BLaER1 (cell line): Measurements from ENCODE around the gene PTGES2.

Source experiments
- H3K27ac ChIP-seq: shearing (Covaris generic); formaldehyde crosslinking; 2 replicates; pipeline ENCODE4 v1.8.1; 2022
- H3K27me3 ChIP-seq: shearing (Covaris generic); formaldehyde crosslinking; 2 replicates; pipeline ENCODE4 v1.8.1; 2022
- H3K36me3 ChIP-seq: shearing (Covaris generic); formaldehyde crosslinking; 2 replicates; pipeline ENCODE4 v1.8.1; 2022
- H3K4me1 ChIP-seq: shearing (Covaris generic); formaldehyde crosslinking; 2 replicates; pipeline ENCODE4 v1.8.1; 2022
- H3K4me2 ChIP-seq: shearing (Covaris generic); formaldehyde crosslinking; 2 replicates; pipeline ENCODE4 v1.8.1; 2022
- H3K4me3 ChIP-seq: shearing (Covaris generic); formaldehyde crosslinking; 2 replicates; pipeline ENCODE4 v1.8.1; 2022
- H3K9ac ChIP-seq: shearing (Covaris generic); formaldehyde crosslinking; 2 replicates; pipeline ENCODE4 v1.8.1; 2022
- H3K9me3 ChIP-seq: shearing (Covaris generic); formaldehyde crosslinking; 2 replicates; pipeline ENCODE4 v1.8.1; 2022
- H4K20me1 ChIP-seq: shearing (Covaris generic); formaldehyde crosslinking; 2 replicates; pipeline ENCODE4 v1.8.1; 2022
- Cebpa-rat ChIP-seq: shearing (Covaris generic); IDR thresholded peaks from 2 replicates; pipeline ENCODE4 v1.8.1; 2022

PTGES2 gene

GRCh38 chr9:128092199-128092977 lies 35.1 kb downstream of the PTGES2 start:
- Histone ChIP-seq H3K27ac (peak overlapping the region; percentile 74), H3K9ac (peak overlapping the region; percentile 67), H3K27me3 (no peaks in the 10 kb centered on the region), H3K4me2 (peak overlapping the region; percentile 94), H4K20me1 (peaks cover 95% of the 10 kb centered on the region), H3K4me3 (peak overlapping the region; percentile 37; the same call in 1 of the 2 replicates), H3K36me3 (peaks cover 17% of the 10 kb centered on the region; the same call in 1 of the 2 replicates), H3K9me3 (no peaks in the 10 kb centered on the region), H3K4me1 (peaks cover 93% of the 10 kb centered on the region)
- TF ChIP-seq Cebpa-rat = no peak

DNA sequence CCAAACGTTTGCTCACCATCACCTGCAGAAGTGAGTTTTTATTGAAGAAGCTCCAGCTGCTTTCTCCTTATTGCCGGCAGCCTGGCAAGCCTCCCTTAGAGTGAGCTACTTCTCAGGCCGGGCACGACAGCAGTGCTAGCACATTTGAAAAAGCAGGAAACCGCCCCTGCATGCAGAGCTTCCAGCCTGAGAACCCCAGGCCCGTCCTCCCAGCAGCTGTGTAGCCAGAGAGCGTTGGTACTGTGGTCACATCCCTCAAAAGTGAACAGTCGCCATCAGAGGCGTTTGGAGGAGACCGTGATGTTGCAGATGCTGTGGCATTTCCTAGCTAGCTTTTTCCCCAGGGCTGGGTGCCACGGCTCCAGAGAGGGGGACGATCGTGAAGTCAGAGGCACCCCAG lies 36.0 kb downstream of the PTGES2 start:
- H3K27ac ChIP-seq = peak overlapping the region; percentile 74
- no peak for TF ChIP-seq Cebpa-rat
- no peaks in the 10 kb centered on the region for H3K27me3 ChIP-seq
- H3K4me1 ChIP-seq = peaks cover 89% of the 10 kb centered on the region
- peak overlapping the region; percentile 37; the same call in 1 of the 2 replicates for H3K4me3 ChIP-seq
- peaks cover 95% of the 10 kb centered on the region for H4K20me1 ChIP-seq
- peaks cover 14% of the 10 kb centered on the region for H3K36me3 ChIP-seq
- peak overlapping the region; percentile 94 for H3K4me2 ChIP-seq
- H3K9me3 ChIP-seq = no peaks in the 10 kb centered on the region
- peak overlapping the region; percentile 67 for H3K9ac ChIP-seq

- H3K9me3 ChIP-seq = no peaks in the 10 kb centered on the region
- no peak overlapping the region; the same call in 1 of the 2 replicates for H3K27ac ChIP-seq
- H3K9ac ChIP-seq = peak overlapping the region; percentile 67; the same call in 1 of the 2 replicates
- H4K20me1 ChIP-seq = peaks cover 95% of the 10 kb centered on the region
- peaks cover 19% of the 10 kb centered on the region for H3K36me3 ChIP-seq
- H3K27me3 ChIP-seq = no peaks in the 10 kb centered on the region
- TF ChIP-seq Cebpa-rat = no peak
- no peak overlapping the region; the same call in 1 of the 2 replicates for H3K4me3 ChIP-seq
- H3K4me1 ChIP-seq = peaks cover 84% of the 10 kb centered on the region
- H3K4me2 ChIP-seq = peak overlapping the region; percentile 94
Observed at GRCh38 chr9:128091144-128091543, 36.4 kb downstream of the PTGES2 start.

- H3K4me3 ChIP-seq = no peak overlapping the region
- no peak overlapping the region for H3K4me2 ChIP-seq
- no peaks in the 10 kb centered on the region for H3K27me3 ChIP-seq
- H3K9me3 ChIP-seq = no peaks in the 10 kb centered on the region
- H4K20me1 ChIP-seq = peaks cover 99% of the 10 kb centered on the region
- H3K4me1 ChIP-seq = peaks cover 67% of the 10 kb centered on the region
- peaks cover 25% of the 10 kb centered on the region for H3K36me3 ChIP-seq
- H3K9ac ChIP-seq = no peak overlapping the region
- no peak for TF ChIP-seq Cebpa-rat
- H3K27ac ChIP-seq = no peak overlapping the region
Observed at GRCh38 chr9:128089299-128089698, 38.2 kb downstream of the PTGES2 start.

DNA sequence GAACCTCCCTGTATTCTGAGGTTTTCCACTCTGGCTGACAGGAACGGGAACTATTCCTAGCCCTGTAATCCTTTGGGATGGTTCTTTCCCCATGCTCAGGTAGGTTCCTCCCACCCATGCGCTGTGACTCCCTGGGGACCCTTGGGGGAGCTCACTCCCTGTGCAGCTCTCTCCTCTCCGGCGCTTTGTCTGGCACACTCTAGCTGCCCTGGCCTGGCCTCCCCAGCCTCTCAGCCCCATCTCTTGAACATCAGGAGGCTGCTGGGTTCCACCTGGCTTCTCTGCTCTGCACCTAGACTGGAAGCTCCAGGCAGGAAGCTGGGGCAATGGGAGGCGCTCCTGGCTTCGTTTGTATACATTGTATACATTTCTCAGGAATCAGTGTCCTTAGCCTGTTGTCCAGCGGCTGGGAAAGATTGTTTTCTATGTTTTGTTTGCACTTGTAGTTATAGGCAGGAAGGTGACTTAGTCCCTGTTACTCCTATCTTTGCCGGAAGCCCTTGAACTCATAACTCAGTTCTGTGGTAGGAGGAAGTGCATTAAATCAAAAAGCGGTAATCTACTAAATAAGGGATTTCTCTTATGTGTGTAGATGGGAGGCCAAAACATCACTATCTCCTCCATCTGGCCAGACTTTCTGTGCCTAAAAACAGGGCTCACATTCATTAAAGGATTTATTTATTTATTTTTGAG lies 39.1 kb downstream of the PTGES2 start:
- H3K27ac ChIP-seq = 0 out of 2 replicates have a peak overlapping the region, but pooled peaks have one; percentile 10
- TF ChIP-seq Cebpa-rat = no peak
- peak overlapping the region; percentile 20; the same call in 1 of the 2 replicates for H3K9ac ChIP-seq
- no peaks in the 10 kb centered on the region for H3K9me3 ChIP-seq
- peak overlapping the region; percentile 68 for H3K4me2 ChIP-seq
- peaks cover 58% of the 10 kb centered on the region for H3K4me1 ChIP-seq
- peaks cover 99% of the 10 kb centered on the region for H4K20me1 ChIP-seq
- peaks cover 26% of the 10 kb centered on the region for H3K36me3 ChIP-seq
- no peaks in the 10 kb centered on the region for H3K27me3 ChIP-seq
- no peak overlapping the region for H3K4me3 ChIP-seq

GRCh38 chr9:128087262-128087661 lies 40.3 kb downstream of the PTGES2 start:
- no peak overlapping the region for H3K27ac ChIP-seq
- H3K9me3 ChIP-seq = no peaks in the 10 kb centered on the region
- no peaks in the 10 kb centered on the region for H3K27me3 ChIP-seq
- peaks cover 95% of the 10 kb centered on the region for H4K20me1 ChIP-seq
- peaks cover 52% of the 10 kb centered on the region for H3K4me1 ChIP-seq
- no peak for TF ChIP-seq Cebpa-rat
- H3K9ac ChIP-seq = no peak overlapping the region
- peak overlapping the region; percentile 68; the same call in 1 of the 2 replicates for H3K4me2 ChIP-seq
- H3K36me3 ChIP-seq = peaks cover 28% of the 10 kb centered on the region
- no peak overlapping the region for H3K4me3 ChIP-seq

- H4K20me1 ChIP-seq = peaks cover 95% of the 10 kb centered on the region
- no peaks in the 10 kb centered on the region for H3K27me3 ChIP-seq
- H3K36me3 ChIP-seq = peaks cover 30% of the 10 kb centered on the region
- no peaks in the 10 kb centered on the region for H3K9me3 ChIP-seq
- no peak overlapping the region for H3K9ac ChIP-seq
- peaks cover 52% of the 10 kb centered on the region for H3K4me1 ChIP-seq
- H3K27ac ChIP-seq = no peak overlapping the region
- no peak overlapping the region for H3K4me3 ChIP-seq
- no peak for TF ChIP-seq Cebpa-rat
- H3K4me2 ChIP-seq = no peak overlapping the region
Observed at GRCh38 chr9:128085943-128086342, 41.6 kb downstream of the PTGES2 start.

DNA sequence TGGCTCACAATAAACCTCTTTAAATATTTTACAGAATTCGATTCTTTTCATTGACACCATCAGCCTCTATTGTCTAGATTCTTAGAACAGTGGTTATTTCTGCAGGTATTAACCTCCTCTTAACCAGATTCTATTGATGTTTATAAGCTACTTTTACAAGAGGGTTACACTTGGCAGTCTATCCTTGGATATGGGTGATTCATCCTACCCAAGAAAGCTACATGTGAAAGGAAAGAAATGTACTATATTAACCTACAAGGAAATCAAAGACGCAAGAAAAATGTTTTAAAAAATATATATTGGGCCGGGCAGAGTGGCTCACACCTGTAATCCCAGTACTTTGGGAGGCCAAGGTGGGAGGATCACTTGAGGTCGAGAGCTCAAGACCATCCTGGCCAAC lies 42.8 kb downstream of the PTGES2 start:
- no peak for TF ChIP-seq Cebpa-rat
- Histone ChIP-seq H3K9ac (no peak overlapping the region), H3K4me3 (no peak overlapping the region), H3K36me3 (peaks cover 30% of the 10 kb centered on the region), H3K27me3 (no peaks in the 10 kb centered on the region), H3K4me2 (no peak overlapping the region), H3K4me1 (peaks cover 55% of the 10 kb centered on the region), H4K20me1 (peaks cover 96% of the 10 kb centered on the region), H3K9me3 (no peaks in the 10 kb centered on the region), H3K27ac (no peak overlapping the region)

GRCh38 chr9:128082151-128082550 lies 45.4 kb downstream of the PTGES2 start:
- no peak overlapping the region for H3K4me3 ChIP-seq

DNA sequence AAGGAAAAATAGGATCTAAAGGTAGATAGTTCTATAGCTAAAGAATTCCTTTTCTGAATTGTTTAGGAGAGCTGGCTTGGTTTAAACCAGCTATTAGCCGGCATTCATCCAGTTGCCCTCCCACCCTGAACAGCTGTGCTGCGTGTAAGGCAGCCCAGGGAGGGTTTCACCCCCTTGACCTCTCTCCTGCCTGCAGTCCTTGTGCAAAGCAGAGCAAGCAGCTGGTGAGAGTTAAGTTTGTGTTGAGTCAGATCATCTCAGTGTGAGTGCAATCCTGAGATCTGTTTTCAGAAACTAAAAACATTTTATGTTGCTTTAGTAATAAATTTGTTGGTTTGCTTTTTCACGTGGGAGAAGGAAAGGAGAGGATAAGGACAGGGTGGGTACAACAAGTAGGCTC lies 46.5 kb downstream of the PTGES2 start:
- H3K27me3 ChIP-seq = no peaks in the 10 kb centered on the region
- no peaks in the 10 kb centered on the region for H3K9me3 ChIP-seq
- peak overlapping the region; percentile 66 for H3K4me2 ChIP-seq
- peak overlapping the region; percentile 49 for H3K27ac ChIP-seq
- peaks cover 91% of the 10 kb centered on the region for H4K20me1 ChIP-seq
- no peak for TF ChIP-seq Cebpa-rat
- H3K9ac ChIP-seq = peak overlapping the region; percentile 45; the same call in 1 of the 2 replicates
- H3K36me3 ChIP-seq = peaks cover 53% of the 10 kb centered on the region
- H3K4me3 ChIP-seq = no peak overlapping the region
- H3K4me1 ChIP-seq = peaks cover 34% of the 10 kb centered on the region

More at GRCh38 chr9:128082151-128082550, 45.4 kb downstream of the PTGES2 start:
- no peak for TF ChIP-seq Cebpa-rat
- Histone ChIP-seq H3K36me3 (peaks cover 52% of the 10 kb centered on the region), H3K4me2 (peak overlapping the region; percentile 66), H3K9me3 (no peaks in the 10 kb centered on the region), H3K27me3 (no peaks in the 10 kb centered on the region), H3K4me1 (peaks cover 35% of the 10 kb centered on the region), H3K27ac (peak overlapping the region; percentile 59), H3K9ac (peak overlapping the region; percentile 45; the same call in 1 of the 2 replicates), H4K20me1 (peaks cover 96% of the 10 kb centered on the region)
